Coronary artery (tissue), 2 donors: ENCODE measurements around the gene PARD6A.

ENCODE experiments used
- DNase-seq: peaks from one replicate; pipeline ENCODE4 v3.0.0-alpha.2; 2017; ENCODE audit warnings: low spot score
- H3K27ac ChIP-seq, 2 donors: fragments of 200-600 bp; sonication (generic); one replicate each; pipeline ENCODE4 v1.5.1; 2016 to 2019
- H3K4me3 ChIP-seq: fragments of 200-600 bp; sonication (generic); 2 replicates; pipeline ENCODE4 v1.5.1; 2016; ENCODE audit warnings: mild to moderate bottlenecking, moderate library complexity
- CTCF ChIP-seq: fragments of 200-600 bp; sonication (generic); IDR thresholded peaks from one replicate; pipeline ENCODE4 v1.5.1; 2019; ENCODE audit warnings: antibody characterized with exemption

PARD6A gene

GRCh38 chr16:67663877-67664222, 3.1 kb downstream of the PARD6A start:
- Histone ChIP-seq H3K27ac (no peak overlapping the region), H3K4me3 (no peak overlapping the region)
- DNase-seq: no peak
- no peak for TF ChIP-seq CTCF

DNA sequence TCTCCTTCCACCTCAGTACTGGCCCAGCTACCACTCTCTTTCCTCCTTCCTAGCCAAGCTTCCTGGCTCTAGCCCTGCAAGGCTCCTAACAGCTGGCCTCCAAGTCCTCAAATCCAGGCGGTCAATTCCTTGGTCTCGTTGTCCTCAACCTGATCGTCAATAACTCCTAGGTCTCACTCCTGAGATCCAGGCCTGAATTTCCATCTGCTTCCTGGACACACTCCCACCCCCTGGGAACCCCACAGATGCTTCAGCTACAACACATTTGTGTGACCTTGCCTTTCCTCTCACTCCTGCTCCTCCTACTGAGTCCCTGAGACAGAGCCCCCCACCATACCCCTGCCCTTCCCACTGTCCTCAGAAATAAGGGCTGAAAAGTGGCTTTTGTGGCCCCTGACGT, 3.5 kb downstream of the PARD6A start:
- no peak for DNase-seq
- no peak overlapping the region for H3K27ac ChIP-seq
- H3K4me3 ChIP-seq: no peak overlapping the region
- no peak for TF ChIP-seq CTCF

GRCh38 chr16:67664871-67665270, 4.1 kb downstream of the PARD6A start:
- Histone ChIP-seq H3K4me3 (no peak overlapping the region), H3K27ac (no peak overlapping the region)
- DNase-seq: no peak
- no peak for TF ChIP-seq CTCF

DNA sequence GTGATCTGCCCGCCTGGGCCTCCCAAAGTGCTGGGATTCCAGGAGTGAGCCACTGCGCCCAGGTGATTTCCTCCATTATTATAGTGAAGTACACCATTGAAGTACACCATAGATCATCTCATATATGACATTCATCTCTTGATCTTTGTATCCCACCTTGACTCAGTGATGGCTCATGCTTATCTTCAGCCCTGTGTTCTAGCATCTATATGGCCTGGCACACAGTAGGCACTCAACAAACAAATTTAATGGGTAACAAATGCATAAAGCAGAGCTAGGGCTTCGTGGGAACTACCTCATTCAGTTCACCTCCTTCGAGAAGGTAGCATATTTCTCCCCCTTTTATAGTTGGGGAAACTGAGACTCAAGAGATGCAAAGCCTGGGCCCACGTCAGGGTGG, 4.8 kb downstream of the PARD6A start:
- no peak for DNase-seq
- no peak overlapping the region for H3K27ac ChIP-seq
- H3K4me3 ChIP-seq: peak overlapping the region; percentile 84
- TF ChIP-seq CTCF: no peak

- H3K4me3 ChIP-seq: peak overlapping the region; percentile 84
- H3K27ac ChIP-seq: peak overlapping the region; percentile 86 to 96
- TF ChIP-seq CTCF: no peak
- DNase-seq: no peak
Measured at GRCh38 chr16:67666032-67666551, 5.3 kb downstream of the PARD6A start.

GRCh38 chr16:67666559-67667452, 6.0 kb downstream of the PARD6A start, which contains the start of the genes C16orf86 and ENKD1:
C16orf86 (plus strand) TSS chr16:67666814; CDS start chr16:67666971, 157 bp downstream.
ENKD1 (minus strand) TSS chr16:67666750; CDS start chr16:67666442, 308 bp downstream.
- Histone ChIP-seq H3K4me3 (peak within 1 kb of the TSS; percentile 84), H3K27ac (peak within 1 kb of the TSS; percentile 86 to 96)
- TF ChIP-seq CTCF: no peak
- DNase-seq: peak; percentile 90

- Histone ChIP-seq H3K4me3 (peak overlapping the region; percentile 84), H3K27ac (peak overlapping the region; percentile 86 to 96)
- TF ChIP-seq CTCF: no peak
- DNase-seq: no peak
Measured at GRCh38 chr16:67667453-67667816, 6.7 kb downstream of the PARD6A start.
